Prostate gland (tissue), 2 donors: ENCODE measurements around the gene CLDN22.

Experiments
- POLR2A ChIP-seq: fragments of 450-650 bp; IDR thresholded peaks from one replicate; pipeline ENCODE4 v1.6.1; 2016; ENCODE audit warnings: antibody characterized with exemption, mild to moderate bottlenecking
- TF ChIP-seq, protein P1 (sequence below), 4 experiments: fragments of 200-600 bp in 2 of 4; fragments of 450-650 bp in 2 of 4; sonication (generic) in 2 of 4; IDR thresholded peaks; 1 replicate in 3 of 4; 2 replicates in 1 of 4; pipeline ENCODE4 v1.5.1; 2016 to 2019; ENCODE audit warnings: antibody characterized with exemption in 4 of 4, mild to moderate bottlenecking in 2 of 4, moderate library complexity in 2 of 4

DNA sequence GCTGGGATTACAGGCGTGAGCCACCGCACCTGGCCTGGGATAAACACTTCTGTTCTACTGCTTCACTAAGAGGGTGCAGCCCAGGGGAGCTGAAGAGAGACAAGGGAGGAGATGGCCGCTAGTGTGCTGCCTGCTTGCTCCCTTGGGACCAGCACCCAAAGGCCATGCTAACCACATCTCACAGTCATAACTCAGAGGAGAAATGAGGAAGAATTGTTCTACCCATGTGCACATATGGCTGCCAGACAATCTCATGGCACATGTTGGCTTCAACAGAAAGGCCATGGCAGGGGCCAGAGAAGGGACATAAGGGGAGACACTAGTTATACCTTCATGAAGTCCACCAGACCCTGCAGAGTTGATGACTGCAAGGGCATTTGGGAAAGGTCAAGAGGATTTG lies 22.4 kb downstream of the CLDN22 start:
- TF ChIP-seq, protein P1, sequence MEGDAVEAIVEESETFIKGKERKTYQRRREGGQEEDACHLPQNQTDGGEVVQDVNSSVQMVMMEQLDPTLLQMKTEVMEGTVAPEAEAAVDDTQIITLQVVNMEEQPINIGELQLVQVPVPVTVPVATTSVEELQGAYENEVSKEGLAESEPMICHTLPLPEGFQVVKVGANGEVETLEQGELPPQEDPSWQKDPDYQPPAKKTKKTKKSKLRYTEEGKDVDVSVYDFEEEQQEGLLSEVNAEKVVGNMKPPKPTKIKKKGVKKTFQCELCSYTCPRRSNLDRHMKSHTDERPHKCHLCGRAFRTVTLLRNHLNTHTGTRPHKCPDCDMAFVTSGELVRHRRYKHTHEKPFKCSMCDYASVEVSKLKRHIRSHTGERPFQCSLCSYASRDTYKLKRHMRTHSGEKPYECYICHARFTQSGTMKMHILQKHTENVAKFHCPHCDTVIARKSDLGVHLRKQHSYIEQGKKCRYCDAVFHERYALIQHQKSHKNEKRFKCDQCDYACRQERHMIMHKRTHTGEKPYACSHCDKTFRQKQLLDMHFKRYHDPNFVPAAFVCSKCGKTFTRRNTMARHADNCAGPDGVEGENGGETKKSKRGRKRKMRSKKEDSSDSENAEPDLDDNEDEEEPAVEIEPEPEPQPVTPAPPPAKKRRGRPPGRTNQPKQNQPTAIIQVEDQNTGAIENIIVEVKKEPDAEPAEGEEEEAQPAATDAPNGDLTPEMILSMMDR (IDR thresholded peaks at IDR 0.05): no peak
- TF ChIP-seq POLR2A: no peak
